ENCODE data around the gene CASR.

- TF ChIP-seq, protein P1, sequence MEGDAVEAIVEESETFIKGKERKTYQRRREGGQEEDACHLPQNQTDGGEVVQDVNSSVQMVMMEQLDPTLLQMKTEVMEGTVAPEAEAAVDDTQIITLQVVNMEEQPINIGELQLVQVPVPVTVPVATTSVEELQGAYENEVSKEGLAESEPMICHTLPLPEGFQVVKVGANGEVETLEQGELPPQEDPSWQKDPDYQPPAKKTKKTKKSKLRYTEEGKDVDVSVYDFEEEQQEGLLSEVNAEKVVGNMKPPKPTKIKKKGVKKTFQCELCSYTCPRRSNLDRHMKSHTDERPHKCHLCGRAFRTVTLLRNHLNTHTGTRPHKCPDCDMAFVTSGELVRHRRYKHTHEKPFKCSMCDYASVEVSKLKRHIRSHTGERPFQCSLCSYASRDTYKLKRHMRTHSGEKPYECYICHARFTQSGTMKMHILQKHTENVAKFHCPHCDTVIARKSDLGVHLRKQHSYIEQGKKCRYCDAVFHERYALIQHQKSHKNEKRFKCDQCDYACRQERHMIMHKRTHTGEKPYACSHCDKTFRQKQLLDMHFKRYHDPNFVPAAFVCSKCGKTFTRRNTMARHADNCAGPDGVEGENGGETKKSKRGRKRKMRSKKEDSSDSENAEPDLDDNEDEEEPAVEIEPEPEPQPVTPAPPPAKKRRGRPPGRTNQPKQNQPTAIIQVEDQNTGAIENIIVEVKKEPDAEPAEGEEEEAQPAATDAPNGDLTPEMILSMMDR (IDR thresholded peaks at IDR 0.05; ENCODE audit: insufficient read depth, low read length, poor library complexity, severe bottlenecking): no peak
- no peak for TF ChIP-seq EZH2phosphoT487 (conservative IDR thresholded peaks at IDR 0.05; ENCODE audit: low read length)
These were observed 122.6 kb downstream of the CASR start for GRCh38 chr3:122305818-122306621.

Measured in SU-DHL-6 (cell line).